K562 (cell line): Measurements from ENCODE around the gene EGLN1. TPM values are rescaled to one million over a fixed set of nuclear protein-coding genes. Genes with fewer than 3 reads are reported as not detected.
A peak's percentile ranks its signal among the peaks of the same experiment; 100 is the strongest.

Experiments
- CGGBP1 ChIP-seq: fragments of 250-450 bp; sonication (Bioruptor Pico); IDR thresholded peaks from 2 replicates; pipeline ENCODE4 v1.9.0; 2021; ENCODE audit warnings: mild to moderate bottlenecking
- DPF2 ChIP-seq: fragments of 450-650 bp; IDR thresholded peaks from 2 replicates; pipeline ENCODE4 v1.6.1; 2016
- EP300 ChIP-seq: IDR thresholded peaks from 2 replicates; pipeline ENCODE4 v1.6.1; 2012; ENCODE audit warnings: low read length, improper control_type of control experiment
- FOXP1 ChIP-seq: sonication (generic); formaldehyde crosslinking; IDR thresholded peaks from 2 replicates; pipeline ENCODE4 v1.8.0; 2022; ENCODE audit warnings: mild to moderate bottlenecking, missing genetic modification reagents
- HNRNPLL ChIP-seq: fragments of 200-400 bp; formaldehyde crosslinking; IDR thresholded peaks from 2 replicates; pipeline ENCODE4 v1.6.1; 2017; ENCODE audit warnings: low read length, low read depth, mild to moderate bottlenecking; ENCODE audit not compliant: poor library complexity, severe bottlenecking
- KAT2B ChIP-seq: IDR thresholded peaks from one replicate; pipeline ENCODE4 v1.6.1; 2012; ENCODE audit warnings: low read depth, mild to moderate bottlenecking, control low read depth, inconsistent platforms, low read length, moderate library complexity
- KAT8 ChIP-seq: fragments of 450-650 bp; IDR thresholded peaks from 2 replicates; pipeline ENCODE4 v1.6.1; 2016; ENCODE audit warnings: low read depth, mild to moderate bottlenecking
- MCM5 ChIP-seq: fragments of 450-650 bp; IDR thresholded peaks from 2 replicates; pipeline ENCODE4 v1.6.1; 2016; ENCODE audit warnings: low read depth
- MTA2 ChIP-seq: fragments of 450-650 bp; IDR thresholded peaks from 2 replicates; pipeline ENCODE4 v1.6.1; 2016; ENCODE audit warnings: low read depth
- NONO ChIP-seq, 2 experiments: fragments of 200-400 bp in 1 of 2; fragments of 450-650 bp in 1 of 2; formaldehyde crosslinking in 1 of 2; IDR thresholded peaks; 2 replicates each; pipeline ENCODE4 v1.6.1; 2017; ENCODE audit warnings: low read depth in 2 of 2, mild to moderate bottlenecking in 2 of 2, moderate library complexity in 2 of 2, low read length in 1 of 2
- PCBP1 ChIP-seq: fragments of 200-400 bp; formaldehyde crosslinking; IDR thresholded peaks from 2 replicates; pipeline ENCODE4 v1.6.1; 2018; ENCODE audit warnings: mild to moderate bottlenecking, low read depth, low read length; ENCODE audit not compliant: poor library complexity, severe bottlenecking
- POLR3G ChIP-seq: IDR thresholded peaks from 2 replicates; pipeline ENCODE4 v1.6.1; 2011; ENCODE audit not compliant: insufficient read length, insufficient replicate concordance; ENCODE audit errors: extremely low read depth
- PURB ChIP-seq: sonication (generic); formaldehyde crosslinking; IDR thresholded peaks from 2 replicates; pipeline ENCODE4 v1.9.0; 2021; ENCODE audit warnings: low read depth, mild to moderate bottlenecking, missing genetic modification reagents
- RAD21 ChIP-seq, 2 experiments: fragments of 250-450 bp in 1 of 2; fragments of 450-650 bp in 1 of 2; sonication (Bioruptor Pico) in 1 of 2; formaldehyde crosslinking in 1 of 2; IDR thresholded peaks in 1 of 2; conservative IDR thresholded peaks in 1 of 2; 2 replicates each; pipeline versions ENCODE4 v1.4.0 to v1.8.0; 2020 to 2022; ENCODE audit warnings: mild to moderate bottlenecking in 2 of 2, moderate library complexity in 1 of 2
- RCOR1 ChIP-seq, 2 experiments: IDR thresholded peaks; 2 replicates each; pipeline ENCODE4 v1.6.1; 2012; ENCODE audit warnings: low read depth in 2 of 2, low read length in 2 of 2, borderline replicate concordance in 1 of 2, improper control_type of control experiment in 1 of 2
- TEAD4 ChIP-seq, 2 experiments: sonication (generic) in 1 of 2; formaldehyde crosslinking in 1 of 2; IDR thresholded peaks; 2 replicates each; pipeline versions ENCODE4 v1.6.1 to v1.8.0; 2012 to 2022; ENCODE audit warnings: borderline replicate concordance in 1 of 2, inconsistent platforms in 1 of 2, low read length in 1 of 2, mild to moderate bottlenecking in 1 of 2, missing genetic modification reagents in 1 of 2
- ZNF41 ChIP-seq: fragments of 250-450 bp; sonication (Bioruptor Pico); conservative IDR thresholded peaks from 2 replicates; pipeline ENCODE4 v1.4.0; 2020; ENCODE audit warnings: mild to moderate bottlenecking
- ZNF444 ChIP-seq: fragments of 250-450 bp; sonication (Bioruptor Pico); IDR thresholded peaks from 2 replicates; pipeline ENCODE4 v1.4.0; 2020; ENCODE audit warnings: mild to moderate bottlenecking, moderate library complexity
- ZNF592 ChIP-seq: fragments of 450-650 bp; IDR thresholded peaks from 2 replicates; pipeline ENCODE4 v1.6.1; 2017; ENCODE audit warnings: antibody characterized with exemption, mild to moderate bottlenecking
- ZNF696 ChIP-seq: fragments of 250-450 bp; sonication (Bioruptor Pico); conservative IDR thresholded peaks from 2 replicates; pipeline ENCODE4 v1.4.0; 2020; ENCODE audit warnings: mild to moderate bottlenecking, moderate library complexity
- ZSCAN29 ChIP-seq: fragments of 450-650 bp; IDR thresholded peaks from 2 replicates; pipeline ENCODE4 v1.6.1; 2017
- polyA plus RNA-seq, 8 experiments: library from polyadenylated mRNA; depleted of rRNA in 4 of 8; stranded (reverse) in 5 of 8; unstranded in 3 of 8; fragments of >200 nt; fragmentation: Nextera tagmentation in 2 of 8; fragmentation: Illumina TruSeq in 1 of 8; extraction: Ambion mirVana in 2 of 8; extraction: Trizol in 1 of 8; gene quantifications; 2 replicates each; pipeline versions ENCODE4 v1.2.1 to v1.2.3, GENCODE V29; 2011 to 2014; ENCODE audit warnings: inconsistent platforms in 1 of 8, missing spikeins in 1 of 8
- total RNA-seq, 7 experiments: library from RNA; depleted of rRNA in 6 of 7; stranded (reverse); fragments of >200 nt in 6 of 7; fragmentation: Illumina TruSeq in 2 of 7; extraction: Trizol in 2 of 7; gene quantifications; 2 replicates each; pipeline versions ENCODE4 v1.2.1 to v1.2.3, GENCODE V29; 2011 to 2021; ENCODE audit warnings: low replicate concordance in 1 of 7
- TF ChIP-seq, protein P1 (sequence below): IDR thresholded peaks from 2 replicates; pipeline ENCODE4 v1.6.1; 2012; ENCODE audit warnings: low read depth, low read length, improper control_type of control experiment, borderline replicate concordance

Gene EGLN1
- total and polyA plus RNA-seq, 9 of the 15 experiments (the other 6 are each of a cell fraction or from before 2014, with no cell fraction given) = 5.2 to 54.3 (median 24.6) TPM

DNA sequence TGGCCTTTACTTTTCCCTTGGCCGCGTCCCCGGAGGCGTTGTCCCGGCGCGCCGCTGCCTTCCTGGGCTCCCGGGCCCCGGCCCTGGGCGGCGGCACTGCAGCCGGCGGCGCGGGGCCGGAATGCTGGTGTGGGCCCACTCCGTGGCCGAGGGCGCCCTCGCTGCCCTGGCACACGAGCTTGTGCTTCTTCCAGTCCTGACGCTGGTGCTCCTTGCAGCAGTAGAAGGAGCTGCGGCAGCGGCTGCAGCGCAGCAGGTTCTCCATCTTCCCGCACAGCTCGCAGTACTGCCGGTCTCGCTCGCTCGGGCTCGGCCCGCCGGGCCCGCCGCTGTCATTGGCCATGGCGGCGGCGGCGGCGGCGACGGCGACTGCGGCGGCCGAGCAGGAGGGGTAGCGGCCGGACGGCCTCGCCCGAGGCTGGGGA, 529 bp downstream of the EGLN1 start (continued):
- TF ChIP-seq CGGBP1 (CRISPR knock-in tag) (no peak; the same call in 1 of the 2 replicates), DPF2 (no peak), POLR3G (no peak), PURB (no peak), TEAD4 (IDR thresholded peaks at IDR 0.05; ENCODE audit: low read length) (no peak), TEAD4 (CRISPR knock-in tag; IDR thresholded peaks at IDR 0.05; ENCODE audit: borderline replicate concordance) (no peak), HNRNPLL (no peak), ZNF696 (no peak), PCBP1 (peak; percentile 13), EP300 (no peak), MTA2 (no peak), ZNF444 (CRISPR knock-in tag) (no peak), ZNF41 (CRISPR knock-in tag) (no peak), MCM5 (no peak), RAD21 (CRISPR knock-in tag; conservative IDR thresholded peaks at IDR 0.05 in 1 of 2, IDR thresholded peaks at IDR 0.05 in 1 of 2) (no peak), ZNF592 (0 out of 2 replicates have a peak, but pooled peaks have one; percentile 33), NONO (IDR thresholded peaks at IDR 0.05; ENCODE audit: low read depth in 2 of 2, low read length in 1 of 2) (peak in 1 of 2 experiments; percentile 4; a peak in 1 of 4 replicates), KAT2B (no peak), FOXP1 (peak; percentile 72; the same call in 1 of the 2 replicates), ZSCAN29 (no peak; the same call in 1 of the 2 replicates), KAT8 (no peak), RCOR1 (IDR thresholded peaks at IDR 0.05; ENCODE audit: borderline replicate concordance in 1 of 2, low read depth in 2 of 2, low read length in 2 of 2) (no peak)
- TF ChIP-seq, protein P1, sequence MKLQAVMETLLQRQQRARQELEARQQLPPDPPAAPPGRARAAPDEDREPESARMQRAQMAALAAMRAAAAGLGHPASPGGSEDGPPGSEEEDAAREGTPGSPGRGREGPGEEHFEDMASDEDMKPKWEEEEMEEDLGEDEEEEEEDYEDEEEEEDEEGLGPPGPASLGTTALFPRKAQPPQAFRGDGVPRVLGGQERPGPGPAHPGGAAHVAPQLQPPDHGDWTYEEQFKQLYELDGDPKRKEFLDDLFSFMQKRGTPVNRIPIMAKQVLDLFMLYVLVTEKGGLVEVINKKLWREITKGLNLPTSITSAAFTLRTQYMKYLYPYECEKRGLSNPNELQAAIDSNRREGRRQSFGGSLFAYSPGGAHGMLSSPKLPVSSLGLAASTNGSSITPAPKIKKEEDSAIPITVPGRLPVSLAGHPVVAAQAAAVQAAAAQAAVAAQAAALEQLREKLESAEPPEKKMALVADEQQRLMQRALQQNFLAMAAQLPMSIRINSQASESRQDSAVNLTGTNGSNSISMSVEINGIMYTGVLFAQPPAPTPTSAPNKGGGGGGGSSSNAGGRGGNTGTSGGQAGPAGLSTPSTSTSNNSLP = no peak
